ENCODE data around the gene UBR3. TPM values are rescaled to one million over a fixed set of nuclear protein-coding genes. Genes with fewer than 3 reads are reported as not detected.

UBR3 gene
- total and polyA plus RNA-seq, 2 experiments from 2014 or later: 10.7 to 28.0 TPM

- H3K9me3 Mint-ChIP-seq: no peaks in the 10 kb centered on the region; the same call in 1 of the 3 replicates
- peaks cover 54% of the 10 kb centered on the region for H3K79me2 ChIP-seq (replicated peaks; ENCODE audit: insufficient read depth)
- H3K4me2 ChIP-seq: no peak overlapping the region
- no peak overlapping the region for H2AFZ ChIP-seq
- no peaks in the 10 kb centered on the region for H3K4me1 Mint-ChIP-seq
- H3K27me3 Mint-ChIP-seq (ENCODE audit: insufficient read depth, low read depth, poor library complexity): no peaks in the 10 kb centered on the region
- no peaks in the 10 kb centered on the region for H3K9me2 ChIP-seq (ENCODE audit: insufficient read depth)
- H3K4me3 Mint-ChIP-seq: no peak overlapping the region
- peaks cover 6% of the 10 kb centered on the region; the same call in 1 of the 2 replicates for H4K20me1 ChIP-seq (replicated peaks; ENCODE audit: insufficient read depth)
- ATAC-seq (no peak), DNase-seq (ENCODE audit: low spot score) (no peak)
- H3K36me3 ChIP-seq (ENCODE audit: insufficient read depth): no peaks in the 10 kb centered on the region
- H3K27ac ChIP-seq (ENCODE audit: low read depth): no peak overlapping the region
- no peaks in the 10 kb centered on the region for H3K4me1 ChIP-seq (ENCODE audit: insufficient read depth)
- no peak overlapping the region for H3K27ac Mint-ChIP-seq
- H3K4me3 ChIP-seq: no peak overlapping the region
- no peaks in the 10 kb centered on the region for H3K27me3 ChIP-seq (ENCODE audit: insufficient read depth)
- no peaks in the 10 kb centered on the region for H3F3A ChIP-seq (replicated peaks; ENCODE audit: low read depth)
- TF ChIP-seq JUNB (IDR thresholded peaks at IDR 0.05; ENCODE audit: unreplicated experiment): no peak
- TF ChIP-seq STAT1 (IDR thresholded peaks at IDR 0.05; ENCODE audit: unreplicated experiment): no peak
- TF ChIP-seq ZNF462 (CRISPR knock-in tag; IDR thresholded peaks at IDR 0.05): no peak
- no peak for TF ChIP-seq NANOG (IDR thresholded peaks at IDR 0.05; ENCODE audit: borderline replicate concordance)
- no peak for TF ChIP-seq CREB1 (CRISPR knock-in tag; IDR thresholded peaks at IDR 0.05; ENCODE audit: low read depth)
- TF ChIP-seq POLR2AphosphoS5 (IDR thresholded peaks at IDR 0.05; ENCODE audit: low read depth): no peak
- TF ChIP-seq EZH2 (IDR thresholded peaks at IDR 0.05; ENCODE audit: low read depth, unreplicated experiment): no peak
- no peak for TF ChIP-seq CTCF (conservative IDR thresholded peaks at IDR 0.05; ENCODE audit: low read depth in 2 of 2)
- no peak for TF ChIP-seq ZNF331 (CRISPR knock-in tag; IDR thresholded peaks at IDR 0.05; ENCODE audit: low read depth)
- TF ChIP-seq EZH2phosphoT487 (IDR thresholded peaks at IDR 0.05; ENCODE audit: unreplicated experiment): no peak
- TF ChIP-seq REST (IDR thresholded peaks at IDR 0.05; ENCODE audit: unreplicated experiment): no peak
- TF ChIP-seq ETS1 (IDR thresholded peaks at IDR 0.05): no peak
- TF ChIP-seq ZNF114 (CRISPR knock-in tag; IDR thresholded peaks at IDR 0.05): no peak
- peaks cover 37% of the 10 kb centered on the region for H3K36me3 Mint-ChIP-seq (ENCODE audit: low read depth)
These were observed 11.7 kb downstream of the UBR3 start for GRCh38 chr2:169838743-169839489.

Data from GM23338 (cell line).